CD4-positive, alpha-beta memory T cell (primary cell): ENCODE results near the gene SAMD4A. TPM values are rescaled to one million over a fixed set of nuclear protein-coding genes. Genes with fewer than 3 reads are reported as not detected.

ENCODE experiments used
- CTCF ChIA-PET: fragments of 350-600 bp; sonication (Branson Sonifier 250); formaldehyde crosslinking; loops from one replicate; lab custom pipeline; 2021; ENCODE audit warnings: inconsistent platforms; ENCODE audit not compliant: partially characterized antibody; lab: Charles Lee
- POLR2A ChIA-PET: fragments of 350-600 bp; sonication (Branson Sonifier 250); formaldehyde crosslinking; loops from one replicate; lab custom pipeline; 2021; ENCODE audit not compliant: partially characterized antibody; lab: Charles Lee
- DNase-seq, 5 donors: peaks; one replicate each; pipeline versions ENCODE4 v3.0.0 to v3.0.0-alpha.2; 2020 to 2022; ENCODE audit warnings: mixed read lengths in 1 of 5
- H3K27ac ChIP-seq: one replicate; pipeline ENCODE4 v1.7.0; 2013; ENCODE audit warnings: low read depth, low read length
- H3K27me3 ChIP-seq: 2 replicates; pipeline ENCODE4 v1.7.0; 2013; ENCODE audit warnings: mild to moderate bottlenecking, low read length, moderate library complexity; ENCODE audit not compliant: insufficient read depth
- H3K36me3 ChIP-seq: 2 replicates; pipeline ENCODE4 v1.7.0; 2013; ENCODE audit warnings: mild to moderate bottlenecking, low read length, moderate library complexity; ENCODE audit not compliant: insufficient read depth
- H3K4me1 ChIP-seq: 2 replicates; pipeline ENCODE4 v1.7.0; 2013; ENCODE audit warnings: mild to moderate bottlenecking, low read length, moderate library complexity; ENCODE audit not compliant: insufficient read depth
- H3K4me3 ChIP-seq, 2 donors: one replicate each; pipeline ENCODE4 v1.7.0; 2013; ENCODE audit warnings: low read length in 2 of 2, mild to moderate bottlenecking in 1 of 2
- H3K9me3 ChIP-seq, 2 donors: one replicate each; pipeline ENCODE4 v1.7.0; 2013; ENCODE audit warnings: low read length in 2 of 2, control low read depth in 1 of 2; ENCODE audit not compliant: control insufficient read depth in 1 of 2
- H3K27ac Mint-ChIP-seq, 7 donors: one replicate each; pipeline ENCODE4 v1.8.0; 2020 to 2021; ENCODE audit warnings: mixed read lengths in 7 of 7, mild to moderate bottlenecking in 6 of 7, inconsistent platforms in 3 of 7, moderate library complexity in 3 of 7
- H3K27me3 Mint-ChIP-seq, 2 donors: one replicate each; pipeline ENCODE4 v1.8.0; 2020 to 2021; ENCODE audit warnings: mixed read lengths in 2 of 2
- H3K36me3 Mint-ChIP-seq, 2 donors: one replicate each; pipeline ENCODE4 v1.8.0; 2020 to 2021; ENCODE audit warnings: mixed read lengths in 2 of 2, inconsistent platforms in 1 of 2, mild to moderate bottlenecking in 1 of 2
- H3K4me1 Mint-ChIP-seq, 4 donors: one replicate each; pipeline ENCODE4 v1.8.0; 2020 to 2021; ENCODE audit warnings: mixed read lengths in 4 of 4, mild to moderate bottlenecking in 1 of 4
- H3K4me3 Mint-ChIP-seq, 8 donors: one replicate each; pipeline ENCODE4 v1.8.0; 2020 to 2021; ENCODE audit warnings: mixed read lengths in 8 of 8, mild to moderate bottlenecking in 7 of 8, moderate library complexity in 6 of 8, inconsistent platforms in 3 of 8
- H3K9me3 Mint-ChIP-seq, 8 donors: one replicate each; pipeline ENCODE4 v1.8.0; 2020 to 2021; ENCODE audit warnings: mixed read lengths in 8 of 8, mild to moderate bottlenecking in 5 of 8, inconsistent platforms in 3 of 8, moderate library complexity in 1 of 8
- intact Hi-C: fragments of 100-400 bp; cut with micrococcal nuclease; formaldehyde crosslinking; loops from one replicate; pipeline ENCODE4 v1.15.1; 2023
- polyA plus RNA-seq, 2 donors: library from polyadenylated mRNA; unstranded; fragments of 300-500 nt; fragmentation: Illumina TruSeq; gene quantifications; one replicate each; pipeline ENCODE4 v1.2.3, GENCODE V29; 2021
- total RNA-seq, 2 experiments: library from RNA; stranded (reverse); gene quantifications; one replicate each; pipeline ENCODE4 v1.2.3, GENCODE V29; 2021

The SAMD4A gene
- total and polyA plus RNA-seq, 4 experiments from 2014 or later: 0.72 to 1.4 (median 0.93) TPM; not detected in 1

DNA sequence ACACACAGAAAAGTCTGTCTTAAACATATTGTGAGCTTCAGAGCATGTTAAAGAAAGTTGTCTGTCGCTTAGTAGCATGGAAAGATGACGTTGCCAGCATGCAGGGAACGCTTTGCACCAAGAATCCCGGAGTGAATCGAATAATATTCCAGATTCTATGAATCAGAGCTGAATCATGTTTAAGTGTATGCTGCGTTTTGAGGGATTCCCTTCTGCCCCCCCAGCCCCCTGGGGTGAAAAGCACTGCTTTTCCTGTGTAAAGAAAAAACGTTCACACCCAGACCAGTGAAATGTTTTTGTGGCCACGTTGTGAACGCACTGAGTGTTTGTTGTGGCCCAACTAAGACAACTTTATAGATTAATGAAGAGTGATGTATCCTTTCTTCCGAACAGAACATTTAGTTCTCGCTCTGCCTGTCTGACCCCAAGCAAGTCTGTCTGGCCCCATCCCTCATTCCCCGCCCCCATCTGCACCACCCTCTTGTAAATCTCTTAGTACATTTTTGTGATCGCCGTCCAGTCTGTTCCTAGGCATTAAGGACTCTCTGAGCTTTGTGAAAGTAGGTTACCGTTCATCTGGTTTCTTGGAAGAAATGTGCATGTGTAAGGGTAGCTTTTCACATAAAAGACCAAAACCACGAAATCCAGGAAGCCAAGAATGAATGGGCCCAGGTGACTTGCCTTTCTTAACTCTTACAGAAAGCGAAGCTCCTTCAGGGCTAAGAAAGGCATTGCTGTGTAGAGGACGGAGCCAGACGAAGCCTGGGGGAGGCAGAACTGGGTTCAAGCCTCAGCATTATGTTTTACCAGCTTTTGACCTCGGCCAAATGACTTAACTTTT lies 103.0 kb downstream of the SAMD4A start:
- peak; percentile 27 to 47 (median 41) for DNase-seq
- H3K9me3 ChIP-seq: no peaks in the 10 kb centered on the region
- no peaks in the 10 kb centered on the region for H3K27me3 ChIP-seq
- Mint-ChIP-seq H3K27me3 (peaks cover 1 to 2% of the 10 kb centered on the region in 2 donors), H3K36me3 (no peaks in the 10 kb centered on the region), H3K27ac (peak overlapping the region; percentile 30 to 80 (median 44)), H3K4me3 (peak overlapping the region in 7 of 8 donors; percentile 10 to 82 (median 43)), H3K4me1 (peaks cover 16 to 22% (median 20%) of the 10 kb centered on the region in 4 donors), H3K9me3 (no peaks in the 10 kb centered on the region)
- POLR2A ChIA-PET: no interaction called here
- no peaks in the 10 kb centered on the region for H3K36me3 ChIP-seq
- H3K27ac ChIP-seq: no peak overlapping the region
- no peak overlapping the region for H3K4me3 ChIP-seq
- intact Hi-C loops: no loop called here
- peaks cover 17% of the 10 kb centered on the region for H3K4me1 ChIP-seq
- CTCF ChIA-PET: interaction anchor here (1.3 to 1.9 kb wide), 3 partner anchors 9 to 106 kb away, joined by 3 to 7 read pairs (median 5); no protein-coding TSS in a partner anchor

DNA sequence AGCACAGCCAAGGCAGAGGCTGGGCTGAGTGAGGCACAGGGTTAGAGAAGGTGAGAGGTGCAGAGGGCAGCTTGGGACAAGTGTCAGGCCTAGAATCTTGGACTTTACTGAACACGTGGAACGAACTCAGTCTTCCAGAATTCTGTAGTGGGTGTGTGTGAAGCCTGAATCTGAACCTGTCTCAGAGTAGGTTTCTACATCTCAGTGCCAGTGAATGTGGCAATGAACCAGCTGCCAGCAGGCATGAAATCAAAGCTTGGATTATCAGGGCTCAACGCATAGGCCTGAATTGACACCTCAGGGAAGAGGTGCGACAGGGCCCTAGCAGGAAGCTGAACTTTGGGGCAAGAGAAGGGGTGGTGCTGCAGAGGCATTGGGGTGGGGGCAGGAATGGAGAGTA lies 104.6 kb downstream of the SAMD4A start:
- intact Hi-C loops: no loop called here
- POLR2A ChIA-PET: no interaction called here

DNA sequence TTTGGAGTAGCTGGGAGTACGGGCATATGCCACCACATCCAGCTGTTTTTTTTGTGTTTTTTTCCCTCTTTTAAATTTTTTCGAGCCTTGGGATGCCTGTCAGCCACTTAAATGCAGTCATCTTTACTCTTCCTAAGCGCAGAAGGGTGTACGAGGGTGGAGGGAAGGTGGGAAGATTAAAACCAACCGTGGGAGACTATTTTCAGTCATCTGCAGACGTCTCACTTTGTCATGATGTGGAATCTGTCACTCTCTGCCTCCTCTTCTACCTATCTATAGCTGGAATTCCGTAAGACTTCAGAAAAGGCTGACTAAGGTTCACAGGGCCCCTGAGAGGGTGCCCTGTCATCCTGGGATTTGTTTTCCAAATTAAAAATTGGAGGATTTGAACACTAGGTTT lies 105.3 kb downstream of the SAMD4A start:
- Mint-ChIP-seq H3K4me1 (peaks cover 16 to 22% (median 20%) of the 10 kb centered on the region in 4 donors), H3K27ac (no peak overlapping the region), H3K9me3 (no peaks in the 10 kb centered on the region), H3K36me3 (no peaks in the 10 kb centered on the region), H3K27me3 (peaks cover 1 to 2% of the 10 kb centered on the region in 2 donors), H3K4me3 (no peak overlapping the region)
- intact Hi-C loops: no loop called here
- H3K27ac ChIP-seq: no peak overlapping the region
- H3K4me3 ChIP-seq: no peak overlapping the region
- no peaks in the 10 kb centered on the region for H3K36me3 ChIP-seq
- H3K27me3 ChIP-seq: no peaks in the 10 kb centered on the region
- no peaks in the 10 kb centered on the region for H3K9me3 ChIP-seq
- peaks cover 17% of the 10 kb centered on the region for H3K4me1 ChIP-seq
- ChIA-PET CTCF (no interaction called here), POLR2A (no interaction called here)
- DNase-seq: no peak

More for the DNA sequence above, 104.6 kb downstream of the SAMD4A start:
- Histone ChIP-seq H3K4me3 (no peak overlapping the region), H3K27me3 (no peaks in the 10 kb centered on the region), H3K27ac (no peak overlapping the region), H3K36me3 (no peaks in the 10 kb centered on the region), H3K4me1 (peaks cover 17% of the 10 kb centered on the region), H3K9me3 (no peaks in the 10 kb centered on the region)
- H3K9me3 Mint-ChIP-seq: no peaks in the 10 kb centered on the region
- no peaks in the 10 kb centered on the region for H3K36me3 Mint-ChIP-seq
- DNase-seq: no peak
- H3K27me3 Mint-ChIP-seq: peaks cover 1 to 2% of the 10 kb centered on the region in 2 donors
- CTCF ChIA-PET: interaction anchor here (0.8 kb wide), 1 partner anchor 28 kb away, joined by 5 read pairs; no protein-coding TSS in a partner anchor
- no peak overlapping the region for H3K4me3 Mint-ChIP-seq
- peaks cover 16 to 22% (median 20%) of the 10 kb centered on the region in 4 donors for H3K4me1 Mint-ChIP-seq
- peak overlapping the region in 2 of 7 donors; percentile 4 to 48 for H3K27ac Mint-ChIP-seq

DNA sequence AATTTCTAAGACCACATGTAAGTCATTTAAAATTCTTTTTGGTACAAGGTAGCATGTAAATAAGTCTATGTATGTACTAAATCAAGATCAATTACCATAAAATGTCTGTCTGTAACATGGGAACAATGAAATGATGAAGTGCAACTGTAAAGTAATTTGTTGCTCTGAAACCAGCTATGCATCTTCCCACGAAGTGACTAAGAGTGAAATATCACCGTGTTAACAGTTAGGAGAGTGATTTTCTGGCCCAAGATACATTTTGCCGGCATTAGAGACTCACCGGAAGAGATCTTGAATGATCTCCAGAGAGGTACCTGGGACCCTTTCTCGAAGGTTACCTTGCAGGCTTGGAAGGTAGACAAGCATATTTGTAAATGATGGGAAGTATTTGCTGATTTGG lies 105.8 kb downstream of the SAMD4A start:
- no peak for DNase-seq
- POLR2A ChIA-PET: no interaction called here
- no peaks in the 10 kb centered on the region for H3K9me3 ChIP-seq
- peaks cover 17% of the 10 kb centered on the region for H3K4me1 ChIP-seq
- H3K36me3 ChIP-seq: no peaks in the 10 kb centered on the region
- no peak overlapping the region for H3K4me3 ChIP-seq
- Mint-ChIP-seq H3K4me1 (peaks cover 16 to 22% (median 20%) of the 10 kb centered on the region in 4 donors), H3K4me3 (no peak overlapping the region), H3K27me3 (peaks cover 1 to 2% of the 10 kb centered on the region in 2 donors), H3K36me3 (no peaks in the 10 kb centered on the region), H3K9me3 (no peaks in the 10 kb centered on the region), H3K27ac (no peak overlapping the region)
- H3K27me3 ChIP-seq: no peaks in the 10 kb centered on the region
- no peak overlapping the region for H3K27ac ChIP-seq
- intact Hi-C loops: no loop called here
- CTCF ChIA-PET: no interaction called here

DNA sequence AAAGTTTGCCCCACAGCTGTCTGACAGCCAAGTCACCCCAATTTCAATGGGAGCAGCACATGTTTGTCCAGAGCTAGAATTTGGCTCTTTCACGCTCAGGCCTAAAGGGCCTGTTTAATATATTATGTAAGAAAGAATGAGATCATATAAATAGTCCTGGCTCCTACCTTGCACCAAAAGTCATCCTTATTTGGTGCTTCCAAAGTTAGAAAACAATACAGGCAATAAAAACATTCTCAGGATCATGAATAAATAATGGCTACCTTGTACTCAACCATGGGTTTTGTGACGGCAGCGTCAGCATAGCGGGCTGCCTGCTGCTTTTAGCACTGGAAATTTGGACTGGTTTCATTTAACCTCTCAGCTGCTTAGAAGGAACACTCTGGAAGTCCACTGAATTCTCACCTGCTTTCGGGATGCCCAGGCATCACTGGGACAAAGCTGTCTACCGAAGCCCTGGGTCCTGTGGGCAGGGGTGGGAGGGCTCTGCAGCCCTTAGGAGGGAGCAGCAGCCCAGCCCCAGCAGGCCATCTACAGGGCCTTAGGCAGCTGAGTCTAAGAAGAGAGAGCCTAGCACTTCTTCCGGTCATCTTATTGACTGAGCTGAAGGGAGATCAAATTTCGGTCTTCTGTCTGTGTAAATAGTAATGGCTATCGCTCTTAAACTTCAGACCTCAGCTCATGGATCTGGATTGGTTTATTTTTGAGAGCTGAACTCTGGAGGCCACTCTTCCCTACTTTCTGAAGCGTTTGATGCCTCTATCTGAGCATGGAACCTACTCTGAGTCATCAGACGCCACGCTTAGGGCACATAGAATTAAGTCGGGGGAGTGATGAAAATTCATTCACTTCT lies 106.5 kb downstream of the SAMD4A start:
- Histone ChIP-seq H3K4me1 (peaks cover 17% of the 10 kb centered on the region), H3K27ac (no peak overlapping the region), H3K36me3 (no peaks in the 10 kb centered on the region), H3K9me3 (no peaks in the 10 kb centered on the region), H3K27me3 (no peaks in the 10 kb centered on the region), H3K4me3 (no peak overlapping the region)
- Mint-ChIP-seq H3K9me3 (no peaks in the 10 kb centered on the region), H3K27me3 (peaks cover 1 to 2% of the 10 kb centered on the region in 2 donors), H3K36me3 (no peaks in the 10 kb centered on the region), H3K27ac (no peak overlapping the region), H3K4me1 (peaks cover 16 to 22% (median 20%) of the 10 kb centered on the region in 4 donors), H3K4me3 (no peak overlapping the region)
- POLR2A ChIA-PET: no interaction called here
- DNase-seq: no peak
- CTCF ChIA-PET: interaction anchor here (0.6 kb wide), 1 partner anchor 18 kb away, joined by 3 read pairs; no protein-coding TSS in a partner anchor
- intact Hi-C loops: no loop called here

DNA sequence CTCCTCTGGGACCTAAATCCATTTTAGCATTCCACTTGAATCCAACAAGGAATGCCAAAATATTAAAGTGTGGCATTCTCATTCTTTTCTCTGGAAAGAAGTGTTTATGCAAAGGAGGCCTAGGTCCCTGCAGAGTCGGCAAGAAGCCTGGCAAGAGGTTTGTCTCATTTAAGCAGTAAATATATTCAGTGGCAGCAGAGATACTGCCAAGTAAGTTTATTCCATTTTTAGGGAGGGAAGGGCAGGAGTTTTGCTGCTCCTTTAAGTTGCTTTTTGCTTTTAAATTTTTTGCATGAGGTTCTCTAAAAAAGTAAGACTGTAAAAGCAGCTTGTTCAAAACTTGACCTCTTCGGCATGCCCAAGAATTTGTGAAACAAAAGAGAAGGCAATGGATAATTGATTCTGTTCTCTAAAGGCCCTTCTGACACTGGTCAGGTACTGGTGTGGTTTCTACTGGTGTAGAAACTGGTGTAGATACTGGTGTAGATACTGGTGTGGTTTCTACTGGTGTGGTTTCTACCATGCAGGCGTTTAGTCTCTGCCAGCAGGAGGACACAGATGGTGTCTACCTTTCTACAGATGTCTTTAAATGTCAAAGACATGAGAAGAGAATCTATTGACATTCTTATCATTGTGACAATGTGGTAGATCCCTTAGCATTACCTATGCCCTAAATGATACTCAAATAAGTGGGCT lies 107.3 kb downstream of the SAMD4A start:
- no peaks in the 10 kb centered on the region for H3K9me3 ChIP-seq
- DNase-seq: no peak
- Mint-ChIP-seq H3K4me3 (no peak overlapping the region), H3K36me3 (no peaks in the 10 kb centered on the region), H3K27ac (no peak overlapping the region), H3K9me3 (no peaks in the 10 kb centered on the region), H3K27me3 (peaks cover 1 to 2% of the 10 kb centered on the region in 2 donors), H3K4me1 (peaks cover 16 to 22% (median 20%) of the 10 kb centered on the region in 4 donors)
- ChIA-PET CTCF (interaction anchor here (0.6 kb wide), 1 partner anchor 17 kb away, joined by 3 read pairs; no protein-coding TSS in a partner anchor), POLR2A (no interaction called here)
- intact Hi-C loops: no loop called here
- H3K4me1 ChIP-seq: peaks cover 17% of the 10 kb centered on the region
- H3K4me3 ChIP-seq: no peak overlapping the region
- H3K36me3 ChIP-seq: no peaks in the 10 kb centered on the region
- no peaks in the 10 kb centered on the region for H3K27me3 ChIP-seq
- no peak overlapping the region for H3K27ac ChIP-seq
